Mesenchymal stem cell (in vitro differentiated cells and primary cell): ENCODE measurements around the gene RFXAP.

ENCODE experiments used
- DNase-seq: peaks from one replicate; pipeline ENCODE4 v3.0.0-alpha.2; 2013
- H2AFZ ChIP-seq: one replicate; pipeline ENCODE4 v1.6.1; 2013; ENCODE audit warnings: low read depth, mild to moderate bottlenecking, control low read depth, inconsistent platforms, low read length, moderate library complexity
- H2AK5ac ChIP-seq: 2 replicates; pipeline ENCODE4 v1.6.1; 2013; ENCODE audit warnings: low read length, moderate library complexity, mild to moderate bottlenecking, inconsistent platforms; ENCODE audit not compliant: severe bottlenecking
- H2BK120ac ChIP-seq: one replicate; pipeline ENCODE4 v1.6.1; 2013; ENCODE audit warnings: low read depth, mild to moderate bottlenecking, inconsistent platforms, low read length, moderate library complexity
- H2BK12ac ChIP-seq, 2 experiments: one replicate each; pipeline ENCODE4 v1.6.1; 2013; ENCODE audit warnings: inconsistent platforms in 2 of 2, low read length in 2 of 2, mild to moderate bottlenecking in 2 of 2, moderate library complexity in 2 of 2, control low read depth in 1 of 2
- H2BK15ac ChIP-seq: one replicate; pipeline ENCODE4 v1.6.1; 2013; ENCODE audit warnings: mild to moderate bottlenecking, low read depth, inconsistent platforms; ENCODE audit not compliant: poor library complexity, severe bottlenecking
- H2BK5ac ChIP-seq: 2 replicates; pipeline ENCODE4 v1.6.1; 2013; ENCODE audit warnings: low read depth, mild to moderate bottlenecking, low read length, control low read depth, inconsistent platforms; ENCODE audit not compliant: poor library complexity, severe bottlenecking
- H3K14ac ChIP-seq, 2 experiments: one replicate each; pipeline ENCODE4 v1.6.1; 2013; ENCODE audit warnings: inconsistent platforms in 2 of 2, low read length in 2 of 2, control low read depth in 1 of 2, mild to moderate bottlenecking in 1 of 2, moderate library complexity in 1 of 2
- H3K18ac ChIP-seq, 2 experiments: one replicate each; pipeline ENCODE4 v1.6.1; 2013; ENCODE audit warnings: inconsistent platforms in 2 of 2, low read length in 2 of 2, control low read depth in 1 of 2, low read depth in 1 of 2, mild to moderate bottlenecking in 1 of 2
- H3K23ac ChIP-seq, 2 experiments: one replicate each; pipeline ENCODE4 v1.6.1; 2013; ENCODE audit warnings: inconsistent platforms in 2 of 2, low read length in 2 of 2, mild to moderate bottlenecking in 2 of 2, moderate library complexity in 2 of 2, control low read depth in 1 of 2
- H3K27ac ChIP-seq: 2 replicates; pipeline ENCODE4 v1.5.1; 2013; ENCODE audit warnings: mild to moderate bottlenecking, moderate library complexity, low read length, control low read depth, inconsistent platforms; ENCODE audit not compliant: poor library complexity, severe bottlenecking
- H3K27me3 ChIP-seq, 2 experiments: 2 replicates each; pipeline versions ENCODE4 v1.6.1 to v1.7.0; 2013; ENCODE audit warnings: low read length in 2 of 2, mild to moderate bottlenecking in 2 of 2, moderate library complexity in 2 of 2, control low read depth in 1 of 2, inconsistent platforms in 1 of 2; ENCODE audit not compliant: control insufficient read depth in 1 of 2, insufficient read depth in 1 of 2
- H3K36me3 ChIP-seq, 2 experiments: 2 replicates each; pipeline versions ENCODE4 v1.6.1 to v1.7.0; 2013; ENCODE audit warnings: low read length in 2 of 2, control low read depth in 1 of 2, inconsistent platforms in 1 of 2, low read depth in 1 of 2, mild to moderate bottlenecking in 1 of 2; ENCODE audit not compliant: insufficient read depth in 2 of 2, control insufficient read depth in 1 of 2
- H3K4ac ChIP-seq, 2 experiments: one replicate each; pipeline ENCODE4 v1.6.1; 2013; ENCODE audit warnings: inconsistent platforms in 2 of 2, low read length in 2 of 2, mild to moderate bottlenecking in 2 of 2, moderate library complexity in 2 of 2, control low read depth in 1 of 2, low read depth in 1 of 2
- H3K4me1 ChIP-seq: 2 replicates; pipeline ENCODE4 v1.6.1; 2013; ENCODE audit warnings: low read depth, low read length, control low read depth; ENCODE audit not compliant: control insufficient read depth, insufficient read depth
- H3K4me2 ChIP-seq: 2 replicates; pipeline ENCODE4 v1.6.1; 2013; ENCODE audit warnings: low read length, mild to moderate bottlenecking, inconsistent platforms; ENCODE audit not compliant: poor library complexity, severe bottlenecking
- H3K4me3 ChIP-seq, 2 experiments: 2 replicates each; pipeline versions ENCODE4 v1.5.1 to v1.7.0; 2013; ENCODE audit warnings: low read length in 2 of 2, mild to moderate bottlenecking in 2 of 2, control low read depth in 1 of 2, low read depth in 1 of 2; ENCODE audit not compliant: insufficient read depth in 1 of 2
- H3K79me1 ChIP-seq: replicated peaks from 2 replicates; pipeline ENCODE4 v1.6.1; 2013; ENCODE audit warnings: mild to moderate bottlenecking, control low read depth, low read length, inconsistent platforms; ENCODE audit not compliant: poor library complexity, severe bottlenecking
- H3K9ac ChIP-seq: 2 replicates; pipeline ENCODE4 v1.7.0; 2013; ENCODE audit warnings: mild to moderate bottlenecking, low read length, moderate library complexity
- H3K9me3 ChIP-seq: 2 replicates; pipeline ENCODE4 v1.7.0; 2013; ENCODE audit warnings: mild to moderate bottlenecking, low read length; ENCODE audit not compliant: control insufficient read depth
- H4K8ac ChIP-seq: one replicate; pipeline ENCODE4 v1.6.1; 2013; ENCODE audit warnings: inconsistent platforms, mild to moderate bottlenecking, low read length, moderate library complexity
- H4K91ac ChIP-seq: one replicate; pipeline ENCODE4 v1.6.1; 2013; ENCODE audit warnings: mild to moderate bottlenecking, low read length, inconsistent platforms
- WGBS: methylation state at CpG from one replicate; pipeline ENCODE4 v1.1.7; 2013; ENCODE audit warnings: mixed read lengths; 5-methylcytosine and 5-hydroxymethylcytosine counted together

The RFXAP gene

GRCh38 chr13:36866232-36866631, 47.2 kb downstream of the RFXAP start:
- Histone ChIP-seq H2BK12ac (no peak overlapping the region), H3K27ac (no peak overlapping the region), H3K14ac (no peak overlapping the region), H3K27me3 (no peaks in the 10 kb centered on the region), H2BK120ac (no peak overlapping the region), H3K4me1 (no peaks in the 10 kb centered on the region), H2BK15ac (no peak overlapping the region), H3K23ac (no peak overlapping the region), H3K36me3 (peaks cover 0 to 3% of the 10 kb centered on the region in 2 experiments), H3K9ac (no peak overlapping the region), H2AFZ (no peak overlapping the region), H4K91ac (no peak overlapping the region), H3K4ac (no peak overlapping the region), H2AK5ac (no peak overlapping the region), H3K79me1 (no peaks in the 10 kb centered on the region), H3K9me3 (no peaks in the 10 kb centered on the region), H3K4me2 (no peak overlapping the region), H3K4me3 (no peak overlapping the region), H2BK5ac (no peak overlapping the region), H4K8ac (no peak overlapping the region), H3K18ac (no peak overlapping the region)
- no peak for DNase-seq

GRCh38 chr13:36870050-36870692, 51.1 kb downstream of the RFXAP start:
- no CpG with 5 or more reads among the region's 1 CpG for WGBS
- H4K8ac ChIP-seq, result no peak overlapping the region
- no peak overlapping the region for H3K23ac ChIP-seq

GRCh38 chr13:36872621-36873020, 53.6 kb downstream of the RFXAP start:
- Histone ChIP-seq H3K18ac (peak overlapping the region in 1 of 2 experiments; percentile 4), H3K4me2 (no peak overlapping the region), H2BK120ac (no peak overlapping the region), H2BK12ac (no peak overlapping the region), H3K9me3 (no peaks in the 10 kb centered on the region), H2AK5ac (no peak overlapping the region), H2AFZ (no peak overlapping the region), H3K23ac (no peak overlapping the region), H3K9ac (no peak overlapping the region), H3K79me1 (no peaks in the 10 kb centered on the region), H3K14ac (peak overlapping the region in 1 of 2 experiments; percentile 35), H4K91ac (no peak overlapping the region), H3K36me3 (no peaks in the 10 kb centered on the region), H3K27me3 (no peaks in the 10 kb centered on the region), H2BK5ac (no peak overlapping the region), H4K8ac (no peak overlapping the region), H3K4ac (no peak overlapping the region), H2BK15ac (no peak overlapping the region), H3K4me1 (peaks cover 3% of the 10 kb centered on the region), H3K27ac (no peak overlapping the region), H3K4me3 (no peak overlapping the region)
- 19% methylated on average over 9 of the region's 10 CpGs for WGBS
- peak; percentile 36 for DNase-seq

More at GRCh38 chr13:36870050-36870692, 51.1 kb downstream of the RFXAP start:
- no peaks in the 10 kb centered on the region for H3K27me3 ChIP-seq
- no peak for DNase-seq
- no peak overlapping the region for H3K4me2 ChIP-seq
- peaks cover 3% of the 10 kb centered on the region for H3K4me1 ChIP-seq
- H3K36me3 ChIP-seq, result peaks cover 0 to 3% of the 10 kb centered on the region in 2 experiments
- no peak overlapping the region for H2BK120ac ChIP-seq
- no peaks in the 10 kb centered on the region for H3K9me3 ChIP-seq
- H4K91ac ChIP-seq, result no peak overlapping the region
- H3K14ac ChIP-seq, result no peak overlapping the region
- H2BK12ac ChIP-seq, result no peak overlapping the region
- H3K4me3 ChIP-seq, result no peak overlapping the region
- no peak overlapping the region for H2BK5ac ChIP-seq
- H3K79me1 ChIP-seq, result no peaks in the 10 kb centered on the region
- H3K9ac ChIP-seq, result no peak overlapping the region
- H2AFZ ChIP-seq, result no peak overlapping the region
- no peak overlapping the region for H3K27ac ChIP-seq
- H3K18ac ChIP-seq, result no peak overlapping the region
- no peak overlapping the region for H2BK15ac ChIP-seq
- H2AK5ac ChIP-seq, result no peak overlapping the region
- H3K4ac ChIP-seq, result no peak overlapping the region

GRCh38 chr13:36875431-36875830, 56.4 kb downstream of the RFXAP start:
- no peak overlapping the region for H3K18ac ChIP-seq
- H3K9me3 ChIP-seq, result no peaks in the 10 kb centered on the region

More at GRCh38 chr13:36875431-36875830, 56.4 kb downstream of the RFXAP start:
- WGBS, result 100% methylated on average over 1 of the region's 4 CpGs
- Histone ChIP-seq H3K4me2 (no peak overlapping the region), H2BK5ac (no peak overlapping the region), H3K4me3 (no peak overlapping the region), H3K36me3 (no peaks in the 10 kb centered on the region), H2BK12ac (no peak overlapping the region), H3K4ac (no peak overlapping the region), H3K4me1 (peaks cover 3% of the 10 kb centered on the region), H2AK5ac (no peak overlapping the region), H3K14ac (no peak overlapping the region), H2AFZ (no peak overlapping the region), H4K91ac (no peak overlapping the region), H2BK15ac (no peak overlapping the region), H4K8ac (no peak overlapping the region), H2BK120ac (no peak overlapping the region), H3K23ac (no peak overlapping the region), H3K79me1 (no peaks in the 10 kb centered on the region), H3K27me3 (no peaks in the 10 kb centered on the region), H3K9ac (no peak overlapping the region), H3K27ac (no peak overlapping the region)
- no peak for DNase-seq
